Measurements from ENCODE around the gene PSRC1.

PSRC1 gene

GRCh38 chr1:109243221-109243620 is 39.7 kb downstream of the PSRC1 start:
- FAIRE-seq: no peak

- FAIRE-seq: no peak
Observed at GRCh38 chr1:109242387-109242786, 40.6 kb downstream of the PSRC1 start.

- no peak for FAIRE-seq
Observed at GRCh38 chr1:109241841-109242345, 41.1 kb downstream of the PSRC1 start.

GRCh38 chr1:109241344-109241743 is 41.6 kb downstream of the PSRC1 start:
- no peak for FAIRE-seq

- no peak for FAIRE-seq
Observed at GRCh38 chr1:109240158-109241152, 42.5 kb downstream of the PSRC1 start.

- no peak for FAIRE-seq
Observed at GRCh38 chr1:109239409-109240068, 43.4 kb downstream of the PSRC1 start.

GRCh38 chr1:109239047-109239408 is 43.9 kb downstream of the PSRC1 start:
- no peak for FAIRE-seq

GRCh38 chr1:109238382-109238781 is 44.6 kb downstream of the PSRC1 start:
- no peak for FAIRE-seq

GRCh38 chr1:109237512-109237911 is 45.4 kb downstream of the PSRC1 start:
- no peak for FAIRE-seq

- no peak for FAIRE-seq
Observed at GRCh38 chr1:109235137-109235536, 47.8 kb downstream of the PSRC1 start.

- no peak for FAIRE-seq
Observed at GRCh38 chr1:109231066-109231465, 51.9 kb downstream of the PSRC1 start.
